Activated CD8-positive, alpha-beta T cell treated with anti-CD3 and anti-CD28 coated beads for 36 hours (primary cell): ENCODE data around the gene PDIA2. TPM values are rescaled to one million over a fixed set of nuclear protein-coding genes. Genes with fewer than 3 reads are reported as not detected.

Experiments used
- ATAC-seq: fragments of 200-7000 bp; cut with Tn5 transposase; one replicate; pipeline ENCODE4 v1.10.0; 2021; ENCODE audit warnings: mild to moderate bottlenecking, moderate library complexity
- CTCF ChIA-PET: fragments of 350-600 bp; sonication (Branson Sonifier 250); formaldehyde crosslinking; loops from one replicate; lab custom pipeline; 2021; ENCODE audit warnings: antibody characterized with exemption; lab: Charles Lee
- POLR2A ChIA-PET: fragments of 350-600 bp; sonication (Branson Sonifier 250); formaldehyde crosslinking; loops from one replicate; lab custom pipeline; 2021; ENCODE audit warnings: antibody characterized with exemption; lab: Charles Lee
- DNase-seq: peaks from one replicate; pipeline ENCODE4 v3.0.0-alpha.2; 2020
- H3K27ac Mint-ChIP-seq: one replicate; pipeline ENCODE4 v1.8.0; 2021; ENCODE audit warnings: mild to moderate bottlenecking, mixed read lengths
- H3K27me3 Mint-ChIP-seq: one replicate; pipeline ENCODE4 v1.8.0; 2021; ENCODE audit warnings: mixed read lengths
- H3K36me3 Mint-ChIP-seq: one replicate; pipeline ENCODE4 v1.8.0; 2021; ENCODE audit warnings: low read depth, mixed read lengths
- H3K4me1 Mint-ChIP-seq: one replicate; pipeline ENCODE4 v1.8.0; 2021; ENCODE audit warnings: low read depth, mixed read lengths
- H3K4me3 Mint-ChIP-seq: one replicate; pipeline ENCODE4 v1.8.0; 2021; ENCODE audit warnings: mild to moderate bottlenecking, moderate library complexity, mixed read lengths
- H3K9me3 Mint-ChIP-seq: one replicate; pipeline ENCODE4 v1.8.0; 2021; ENCODE audit warnings: mixed read lengths
- CTCF ChIP-seq: fragments of 200-600 bp; IDR thresholded peaks from one replicate; pipeline ENCODE4 v1.8.0; 2022; ENCODE audit warnings: antibody characterized with exemption, mild to moderate bottlenecking
- intact Hi-C: fragments of 100-400 bp; cut with micrococcal nuclease; formaldehyde crosslinking; loops from one replicate; pipeline ENCODE4 v1.10.0; 2022
- total RNA-seq, 2 experiments: library from RNA; stranded (reverse); gene quantifications; one replicate each; pipeline ENCODE4 v1.2.3, GENCODE V29; 2021

PDIA2 gene
- total RNA-seq, 2 experiments from 2014 or later = not detected

- no peaks in the 10 kb centered on the region for H3K9me3 Mint-ChIP-seq
- peak within 1 kb of the TSS; percentile 21 for H3K4me3 Mint-ChIP-seq
- no peak within 1 kb of the TSS for H3K27ac Mint-ChIP-seq
- H3K27me3 Mint-ChIP-seq = peaks cover 21% of the 10 kb centered on the region
- no peak for DNase-seq
- intact Hi-C loops = no loop called here
- peaks cover 8% of the 10 kb centered on the region for H3K4me1 Mint-ChIP-seq
- no peak for TF ChIP-seq CTCF
- CTCF ChIA-PET = no interaction called here
- POLR2A ChIA-PET = no interaction called here
- no peak for ATAC-seq
- no peaks in the 10 kb centered on the region for H3K36me3 Mint-ChIP-seq
Measured at GRCh38 chr16:275786-276232, 7.2 kb upstream of the PDIA2 start, which contains the start of gene RGS11. Gene RGS11, minus strand, starts transcription at chr16:275944. Its CDS starts 33 bp downstream, at chr16:275911.

- CTCF ChIA-PET = no interaction called here
- H3K4me3 Mint-ChIP-seq = peak overlapping the region; percentile 19
Measured at GRCh38 chr16:276426-277077, 6.4 kb upstream of the PDIA2 start.

GRCh38 chr16:278863-279366, 4.0 kb upstream of the PDIA2 start:
- Mint-ChIP-seq H3K4me1 (peaks cover 8% of the 10 kb centered on the region), H3K27me3 (peaks cover 24% of the 10 kb centered on the region), H3K4me3 (no peak overlapping the region), H3K27ac (no peak overlapping the region), H3K9me3 (no peaks in the 10 kb centered on the region), H3K36me3 (no peaks in the 10 kb centered on the region)
- intact Hi-C loops = no loop called here
- no peak for TF ChIP-seq CTCF
- ChIA-PET POLR2A (interaction anchor here (1.2 kb wide), 1 partner anchor 72 kb away, joined by 4 read pairs; no protein-coding TSS in a partner anchor), CTCF (interaction anchor here (1.1 to 1.5 kb wide), 4 partner anchors 27 to 83 kb away, joined by 3 to 4 read pairs (median 3); no protein-coding TSS in a partner anchor)
- peak; percentile 69 for DNase-seq
- peak; percentile 90 for ATAC-seq

More at GRCh38 chr16:276426-277077, 6.4 kb upstream of the PDIA2 start:
- DNase-seq = no peak
- H3K27ac Mint-ChIP-seq = no peak overlapping the region
- H3K27me3 Mint-ChIP-seq = peaks cover 21% of the 10 kb centered on the region
- H3K4me1 Mint-ChIP-seq = peaks cover 8% of the 10 kb centered on the region
- H3K36me3 Mint-ChIP-seq = no peaks in the 10 kb centered on the region
- no peak for ATAC-seq
- intact Hi-C loops = no loop called here
- POLR2A ChIA-PET = no interaction called here
- TF ChIP-seq CTCF = no peak
- H3K9me3 Mint-ChIP-seq = no peaks in the 10 kb centered on the region

GRCh38 chr16:279531-279930, 3.4 kb upstream of the PDIA2 start:
- Mint-ChIP-seq H3K4me1 (peaks cover 8% of the 10 kb centered on the region), H3K9me3 (no peaks in the 10 kb centered on the region), H3K27ac (no peak overlapping the region), H3K4me3 (no peak overlapping the region), H3K36me3 (no peaks in the 10 kb centered on the region), H3K27me3 (peaks cover 19% of the 10 kb centered on the region)
- TF ChIP-seq CTCF = no peak
- ATAC-seq = no peak
- intact Hi-C loops = no loop called here
- DNase-seq = no peak
- ChIA-PET CTCF (interaction anchor here (1.1 to 1.5 kb wide), 3 partner anchors 28 to 82 kb away, joined by 3 to 4 read pairs (median 3); no protein-coding TSS in a partner anchor), POLR2A (interaction anchor here (1.2 kb wide), 1 partner anchor 71 kb away, joined by 4 read pairs; no protein-coding TSS in a partner anchor)

GRCh38 chr16:280005-280460, 2.9 kb upstream of the PDIA2 start:
- H3K36me3 Mint-ChIP-seq = no peaks in the 10 kb centered on the region
- intact Hi-C loops = no loop called here
- ATAC-seq (no peak), DNase-seq (no peak)
- POLR2A ChIA-PET = no interaction called here
- TF ChIP-seq CTCF = no peak
- peaks cover 8% of the 10 kb centered on the region for H3K4me1 Mint-ChIP-seq
- peaks cover 16% of the 10 kb centered on the region for H3K27me3 Mint-ChIP-seq
- H3K4me3 Mint-ChIP-seq = no peak overlapping the region
- CTCF ChIA-PET = interaction anchor here (1.1 to 1.5 kb wide), 2 partner anchors 43 to 82 kb away, joined by 3 to 4 read pairs; no protein-coding TSS in a partner anchor
- H3K27ac Mint-ChIP-seq = no peak overlapping the region
- H3K9me3 Mint-ChIP-seq = no peaks in the 10 kb centered on the region
